Mucosa of stomach (tissue), 1 donor: ENCODE results near the gene IFT88.

Experiments used
- H3K27me3 ChIP-seq: one replicate; pipeline ENCODE4 v1.7.0; 2013; ENCODE audit warnings: mild to moderate bottlenecking, low read length; ENCODE audit not compliant: control insufficient read depth, insufficient read depth
- H3K36me3 ChIP-seq: one replicate; pipeline ENCODE4 v1.7.0; 2013; ENCODE audit warnings: low read length; ENCODE audit not compliant: control insufficient read depth, insufficient read depth
- H3K4me1 ChIP-seq: one replicate; pipeline ENCODE4 v1.7.0; 2013; ENCODE audit warnings: mild to moderate bottlenecking, low read length; ENCODE audit not compliant: control insufficient read depth, insufficient read depth
- H3K4me3 ChIP-seq: one replicate; pipeline ENCODE4 v1.7.0; 2013; ENCODE audit warnings: low read length
- H3K9ac ChIP-seq: one replicate; pipeline ENCODE4 v1.7.0; 2013; ENCODE audit warnings: mild to moderate bottlenecking, low read length, moderate library complexity
- H3K9me3 ChIP-seq: one replicate; pipeline ENCODE4 v1.7.0; 2013; ENCODE audit warnings: mild to moderate bottlenecking, low read length, moderate library complexity; ENCODE audit not compliant: control insufficient read depth
- donor health status: Pancreatic carcinoma.

IFT88 gene, protein sequence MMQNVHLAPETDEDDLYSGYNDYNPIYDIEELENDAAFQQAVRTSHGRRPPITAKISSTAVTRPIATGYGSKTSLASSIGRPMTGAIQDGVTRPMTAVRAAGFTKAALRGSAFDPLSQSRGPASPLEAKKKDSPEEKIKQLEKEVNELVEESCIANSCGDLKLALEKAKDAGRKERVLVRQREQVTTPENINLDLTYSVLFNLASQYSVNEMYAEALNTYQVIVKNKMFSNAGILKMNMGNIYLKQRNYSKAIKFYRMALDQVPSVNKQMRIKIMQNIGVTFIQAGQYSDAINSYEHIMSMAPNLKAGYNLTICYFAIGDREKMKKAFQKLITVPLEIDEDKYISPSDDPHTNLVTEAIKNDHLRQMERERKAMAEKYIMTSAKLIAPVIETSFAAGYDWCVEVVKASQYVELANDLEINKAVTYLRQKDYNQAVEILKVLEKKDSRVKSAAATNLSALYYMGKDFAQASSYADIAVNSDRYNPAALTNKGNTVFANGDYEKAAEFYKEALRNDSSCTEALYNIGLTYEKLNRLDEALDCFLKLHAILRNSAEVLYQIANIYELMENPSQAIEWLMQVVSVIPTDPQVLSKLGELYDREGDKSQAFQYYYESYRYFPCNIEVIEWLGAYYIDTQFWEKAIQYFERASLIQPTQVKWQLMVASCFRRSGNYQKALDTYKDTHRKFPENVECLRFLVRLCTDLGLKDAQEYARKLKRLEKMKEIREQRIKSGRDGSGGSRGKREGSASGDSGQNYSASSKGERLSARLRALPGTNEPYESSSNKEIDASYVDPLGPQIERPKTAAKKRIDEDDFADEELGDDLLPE

DNA sequence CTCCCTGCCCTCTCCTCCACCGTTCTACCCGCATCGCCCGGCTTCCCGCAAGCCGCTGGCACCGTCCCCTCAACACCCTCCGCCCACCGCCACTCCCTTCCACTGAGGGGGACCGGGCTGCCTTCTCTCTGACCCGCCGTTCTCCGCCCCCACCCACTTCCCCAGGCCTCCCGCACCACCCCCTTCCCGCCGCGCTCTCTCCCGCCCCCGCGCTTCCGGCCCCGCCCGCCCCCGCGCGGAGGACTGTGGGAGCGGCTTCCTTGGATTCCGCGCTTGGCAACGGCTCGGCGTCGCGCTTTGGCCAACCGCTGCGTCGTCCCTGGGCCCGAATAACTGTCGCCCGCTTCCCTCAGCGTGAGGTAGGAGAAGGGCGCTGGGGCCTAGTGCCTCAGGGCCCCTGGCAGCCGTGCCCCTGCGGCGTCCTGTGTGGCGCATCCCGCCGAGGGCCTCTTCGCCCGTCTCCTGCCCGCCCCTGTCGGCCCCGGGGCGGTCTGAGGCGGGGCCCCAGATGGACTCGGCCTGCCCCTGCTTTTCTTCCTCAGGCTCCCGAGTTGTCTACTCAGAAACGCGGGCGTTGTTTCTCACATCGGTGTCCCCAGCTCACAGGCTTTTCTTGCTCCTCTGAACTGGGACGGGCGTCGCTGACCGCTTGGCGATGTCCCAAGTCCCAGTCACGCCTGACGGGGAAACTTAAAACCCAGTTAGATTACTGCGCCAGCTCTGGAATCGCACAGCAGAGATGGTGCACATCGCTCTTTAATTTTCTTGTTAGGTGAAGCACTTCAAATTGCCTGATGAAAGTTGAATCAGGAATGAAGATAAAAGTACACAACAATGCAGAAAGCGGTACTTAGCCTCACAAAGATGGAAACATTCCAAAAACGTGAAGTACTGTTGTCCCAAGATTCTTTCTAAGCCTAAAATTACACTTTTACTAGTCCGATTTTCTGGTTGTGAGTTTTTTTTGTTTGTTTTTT lies at the start of gene IFT88:
IFT88 (plus strand) TSS at position 260 of the 977 bp plus-strand sequence. CDS start 7,229 bp downstream, outside the sequence.
- Histone ChIP-seq H3K36me3 (no peaks in the 10 kb centered on the region), H3K27me3 (no peaks in the 10 kb centered on the region), H3K9ac (peak within 1 kb of the TSS; percentile 81), H3K9me3 (no peaks in the 10 kb centered on the region), H3K4me3 (peak within 1 kb of the TSS; percentile 87), H3K4me1 (peaks cover 4% of the 10 kb centered on the region)

DNA sequence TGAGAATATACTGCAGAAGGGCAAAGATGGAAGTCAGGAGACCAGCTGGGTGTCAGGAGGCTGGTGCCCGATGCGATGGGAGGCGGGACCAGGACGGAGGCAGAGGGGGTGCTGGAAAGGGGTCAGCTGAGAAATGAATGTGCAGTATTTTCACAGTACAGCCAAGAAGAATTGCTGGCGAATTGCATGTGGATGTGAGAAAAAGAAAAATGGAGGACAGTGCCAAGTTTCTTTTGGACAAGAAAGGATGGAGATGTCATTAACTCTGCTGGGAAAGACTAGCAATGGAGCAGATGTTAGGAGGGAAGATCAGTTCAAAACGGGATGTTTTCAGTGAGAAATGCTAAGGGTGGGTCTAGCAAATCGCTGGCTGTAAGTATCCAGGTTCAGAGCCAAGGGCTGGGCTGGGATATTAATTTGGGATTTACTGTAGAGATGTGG lies 48.3 kb upstream of the IFT88 start:
- no peak overlapping the region for H3K4me3 ChIP-seq

DNA sequence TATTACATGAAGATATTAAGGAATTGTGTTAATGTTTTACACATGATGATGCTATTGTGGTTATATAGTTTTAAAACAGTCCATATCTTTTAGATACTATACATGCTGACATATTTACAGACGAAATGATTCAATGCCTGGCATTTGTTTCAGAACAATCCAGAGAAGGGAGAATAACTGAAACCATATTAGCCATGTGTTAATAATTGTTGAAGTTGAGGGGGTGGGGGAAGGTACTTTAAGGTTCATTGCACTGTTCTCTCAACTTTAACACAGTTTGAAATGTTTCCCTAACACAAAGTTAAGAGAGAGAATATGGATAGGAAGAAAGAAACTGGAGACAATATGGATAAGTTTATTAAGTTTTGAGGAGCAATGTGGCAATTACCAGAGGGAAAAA lies 47.1 kb upstream of the IFT88 start:
- Histone ChIP-seq H3K9ac (no peak overlapping the region), H3K4me3 (no peak overlapping the region), H3K36me3 (no peaks in the 10 kb centered on the region)

More for the DNA sequence above, 48.3 kb upstream of the IFT88 start:
- Histone ChIP-seq H3K9me3 (no peaks in the 10 kb centered on the region), H3K36me3 (no peaks in the 10 kb centered on the region), H3K27me3 (no peaks in the 10 kb centered on the region), H3K4me1 (peaks cover 6% of the 10 kb centered on the region), H3K9ac (no peak overlapping the region)

DNA sequence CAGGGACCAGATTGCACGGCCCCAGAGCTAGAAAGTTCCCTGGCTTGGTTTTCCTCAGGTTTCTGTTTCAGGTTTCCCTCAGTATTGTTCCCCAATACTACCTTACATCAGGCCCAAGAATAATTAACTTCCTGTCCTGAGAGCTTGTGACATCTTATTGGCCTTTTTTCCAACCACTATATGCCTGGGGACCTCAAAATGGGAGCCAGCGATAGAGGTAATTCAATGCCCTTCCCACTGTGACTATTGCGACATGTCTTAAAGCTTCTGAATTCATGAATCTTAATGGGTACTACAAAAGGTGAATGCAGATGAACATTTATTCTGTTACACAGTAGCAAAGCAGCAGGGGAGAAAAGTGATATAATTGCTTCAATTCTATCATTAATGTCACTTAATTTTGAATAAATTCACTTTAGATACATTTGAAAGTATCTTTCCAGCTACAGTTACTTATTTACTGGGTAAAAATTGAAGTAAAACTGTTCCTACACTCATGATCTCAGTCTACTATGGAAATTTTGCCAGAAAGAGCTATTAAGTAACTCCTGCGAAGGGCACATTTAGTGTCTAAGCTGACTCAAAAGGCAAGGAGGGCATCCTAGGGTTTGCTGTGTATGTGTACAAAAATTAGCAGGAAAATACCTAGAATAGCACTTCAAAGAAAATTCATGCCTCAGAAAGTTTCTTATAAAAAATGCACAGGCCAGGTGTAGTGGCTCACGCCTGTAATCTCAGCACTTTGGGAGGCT lies 45.4 kb upstream of the IFT88 start:
- no peak overlapping the region for H3K9ac ChIP-seq
- H3K4me1 ChIP-seq = peaks cover 18% of the 10 kb centered on the region
- no peak overlapping the region for H3K4me3 ChIP-seq
- H3K9me3 ChIP-seq = no peaks in the 10 kb centered on the region
- no peaks in the 10 kb centered on the region for H3K27me3 ChIP-seq
- no peaks in the 10 kb centered on the region for H3K36me3 ChIP-seq

More for the DNA sequence above, 47.1 kb upstream of the IFT88 start:
- Histone ChIP-seq H3K4me1 (peaks cover 13% of the 10 kb centered on the region), H3K27me3 (no peaks in the 10 kb centered on the region), H3K9me3 (no peaks in the 10 kb centered on the region)

DNA sequence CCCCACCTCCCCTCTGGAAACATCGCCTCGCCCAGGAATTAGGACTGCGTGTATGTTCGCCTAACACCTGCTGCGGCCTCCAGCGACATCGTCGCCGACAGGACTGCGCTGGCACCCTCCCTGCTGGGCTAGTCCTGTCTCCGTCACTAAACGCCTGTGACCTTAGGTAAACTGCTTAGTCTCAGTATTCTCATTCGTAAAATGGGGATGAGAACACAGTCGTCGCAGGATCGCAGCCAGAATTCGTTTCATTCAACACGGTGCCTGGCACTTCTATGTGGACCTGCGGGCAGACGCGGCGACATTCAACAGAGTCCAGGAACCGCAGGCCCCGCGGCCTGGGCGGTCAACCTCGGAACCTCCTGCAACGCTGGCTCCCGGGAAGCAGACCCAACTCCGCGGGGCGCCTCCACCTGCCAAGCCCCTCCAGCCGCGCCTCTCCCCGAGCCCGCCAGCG lies 41.8 kb upstream of the IFT88 start:
- Histone ChIP-seq H3K4me1 (peaks cover 20% of the 10 kb centered on the region), H3K4me3 (peak overlapping the region; percentile 93), H3K9me3 (no peaks in the 10 kb centered on the region), H3K36me3 (no peaks in the 10 kb centered on the region), H3K27me3 (no peaks in the 10 kb centered on the region), H3K9ac (peak overlapping the region; percentile 68)

DNA sequence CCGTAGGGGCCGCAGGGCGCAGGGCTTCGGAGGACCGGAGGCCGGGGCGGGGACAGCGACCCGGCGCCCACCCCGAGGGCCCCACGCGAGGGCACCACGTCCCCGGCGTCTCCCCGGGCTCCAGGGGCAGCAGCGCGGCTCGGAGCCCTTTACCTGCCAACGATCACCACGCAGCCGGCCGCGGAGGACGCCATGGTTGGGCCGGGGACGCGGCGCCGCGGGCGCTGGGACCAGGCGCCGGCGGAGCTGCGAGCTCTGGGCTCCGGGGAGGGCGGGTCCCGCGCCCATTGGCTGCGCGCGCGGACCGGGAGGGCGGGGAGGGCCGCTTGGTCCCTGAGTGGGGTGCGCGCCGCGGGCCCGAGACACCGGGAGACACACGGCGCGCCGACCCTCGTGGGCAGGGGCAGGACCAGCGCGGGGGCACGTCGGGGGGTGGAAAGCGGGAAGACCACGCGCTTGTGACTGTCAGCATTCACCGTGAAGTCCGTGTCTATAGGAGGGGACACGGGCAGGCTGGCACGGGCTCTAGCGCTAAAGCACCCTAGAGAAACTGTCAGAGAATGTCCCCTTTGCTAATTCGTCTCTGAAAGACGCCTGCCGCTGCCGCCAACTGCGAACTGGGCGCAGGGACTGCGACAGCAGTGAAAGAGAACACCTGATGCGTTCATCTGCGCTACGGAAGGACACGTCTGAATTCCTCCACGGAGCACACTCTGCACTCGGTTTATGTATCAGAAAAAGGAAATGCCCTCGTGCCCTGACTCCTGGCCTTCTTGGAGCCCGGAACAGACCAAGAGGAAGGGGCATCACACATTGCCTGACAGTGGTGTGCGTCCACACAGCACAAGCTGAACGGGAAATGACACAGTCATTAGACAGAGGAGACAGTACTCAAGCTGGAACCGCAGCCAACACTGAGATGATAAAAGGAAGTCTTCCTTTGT lies 41.1 kb upstream of the IFT88 start, which contains the start of gene CRYL1:
CRYL1 (minus strand) TSS at position 257 of the 944 bp plus-strand sequence; CDS start at position 194, 63 bp downstream.
- Histone ChIP-seq H3K27me3 (no peaks in the 10 kb centered on the region), H3K36me3 (no peaks in the 10 kb centered on the region), H3K9me3 (no peaks in the 10 kb centered on the region), H3K9ac (peak within 1 kb of the TSS; percentile 68), H3K4me1 (peaks cover 18% of the 10 kb centered on the region), H3K4me3 (peak within 1 kb of the TSS; percentile 93)

DNA sequence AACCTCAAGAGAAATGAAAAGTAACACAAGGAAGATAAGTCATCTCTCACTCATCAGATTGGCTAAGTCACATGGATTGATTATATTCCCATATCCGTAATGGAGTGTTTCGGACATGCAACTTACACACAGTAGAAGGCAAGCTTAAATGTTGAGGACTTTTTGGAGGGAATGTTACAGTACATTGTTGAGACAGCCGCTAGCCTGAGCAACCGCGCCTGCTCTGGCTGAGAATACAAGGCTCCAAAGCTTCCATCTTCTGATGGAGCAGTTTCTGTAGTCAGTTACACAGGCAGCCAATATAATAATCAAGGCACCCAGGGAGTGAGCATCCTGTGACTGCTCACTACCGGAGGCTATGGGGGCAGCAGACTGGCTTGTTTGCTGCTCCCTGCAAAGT lies 40.3 kb upstream of the IFT88 start:
- Histone ChIP-seq H3K9ac (no peak overlapping the region), H3K9me3 (no peaks in the 10 kb centered on the region), H3K4me1 (peaks cover 18% of the 10 kb centered on the region), H3K27me3 (no peaks in the 10 kb centered on the region), H3K4me3 (peak overlapping the region; percentile 93), H3K36me3 (no peaks in the 10 kb centered on the region)

DNA sequence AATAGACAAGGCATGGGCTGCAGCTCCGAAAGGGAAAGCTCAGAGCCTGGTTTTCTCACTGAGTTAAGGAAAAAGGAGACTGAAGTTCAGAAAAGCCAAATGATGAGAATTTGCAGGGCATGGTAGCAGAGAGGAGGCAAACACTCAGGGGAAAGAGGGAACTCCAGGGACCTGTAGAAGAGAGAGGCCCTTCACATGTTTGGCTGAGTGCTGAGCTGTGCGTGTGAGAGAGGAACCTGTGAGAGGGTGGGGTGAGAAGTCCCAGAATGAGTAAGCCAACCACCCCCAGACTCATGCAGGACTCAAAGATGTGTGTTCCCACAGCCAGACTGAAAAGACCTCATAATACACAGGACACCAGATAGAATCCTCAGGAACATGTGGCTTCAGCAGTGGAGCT lies 38.5 kb upstream of the IFT88 start:
- no peak overlapping the region for H3K4me3 ChIP-seq
- H3K36me3 ChIP-seq = no peaks in the 10 kb centered on the region
- H3K27me3 ChIP-seq = no peaks in the 10 kb centered on the region
- no peak overlapping the region for H3K9ac ChIP-seq
- no peaks in the 10 kb centered on the region for H3K9me3 ChIP-seq
- peaks cover 18% of the 10 kb centered on the region for H3K4me1 ChIP-seq

DNA sequence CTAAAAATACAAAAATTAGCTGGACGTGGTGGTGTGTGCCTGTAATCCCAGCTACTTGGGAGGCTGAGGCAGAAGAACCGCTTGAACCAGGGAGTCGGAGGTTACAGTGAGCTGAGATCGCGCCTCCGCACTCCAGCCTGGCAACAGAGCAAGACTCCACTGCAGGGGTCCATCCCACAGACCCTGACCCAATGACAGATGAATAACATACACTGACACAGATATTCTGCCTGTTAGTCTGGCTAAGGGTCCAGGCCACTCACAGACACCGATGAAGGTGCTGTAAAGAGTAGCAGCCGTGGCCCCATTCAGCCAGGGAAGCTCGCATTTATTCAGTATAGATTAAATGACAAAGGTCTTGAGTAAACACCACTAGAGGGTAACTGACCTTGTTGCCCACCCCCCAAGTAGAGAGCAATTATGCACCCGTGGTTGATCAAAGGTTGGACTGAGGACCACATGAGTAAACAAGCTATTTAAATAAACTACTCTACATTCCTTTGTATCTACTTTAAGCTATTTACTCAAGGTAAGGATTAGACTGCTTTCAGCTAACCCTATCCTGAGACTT lies 32.8 kb upstream of the IFT88 start:
- Histone ChIP-seq H3K9me3 (no peaks in the 10 kb centered on the region), H3K27me3 (no peaks in the 10 kb centered on the region), H3K4me3 (no peak overlapping the region)

DNA sequence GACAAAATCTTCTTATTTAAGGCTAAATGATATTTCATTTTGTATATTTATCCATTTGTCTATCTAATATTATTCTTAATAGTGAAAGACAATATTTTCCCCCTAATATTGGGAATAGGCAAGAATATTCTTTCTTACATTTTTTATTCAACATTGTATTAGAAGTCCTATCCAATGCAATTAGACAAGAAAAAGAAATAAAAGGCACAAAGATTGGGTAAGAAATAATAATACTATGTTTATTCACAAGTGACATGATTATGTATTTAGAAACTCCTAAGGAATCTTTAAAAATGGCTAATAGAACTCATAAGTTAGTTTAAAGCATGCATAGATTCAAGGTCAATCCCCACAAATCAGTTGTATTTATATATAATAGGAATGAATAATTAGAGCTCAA lies 30.0 kb upstream of the IFT88 start:
- no peaks in the 10 kb centered on the region for H3K9me3 ChIP-seq
- H3K4me1 ChIP-seq = no peaks in the 10 kb centered on the region
- no peaks in the 10 kb centered on the region for H3K27me3 ChIP-seq

More for the DNA sequence above, 32.8 kb upstream of the IFT88 start:
- no peak overlapping the region for H3K9ac ChIP-seq
- no peaks in the 10 kb centered on the region for H3K36me3 ChIP-seq
- no peaks in the 10 kb centered on the region for H3K4me1 ChIP-seq

More for the DNA sequence above, 30.0 kb upstream of the IFT88 start:
- no peak overlapping the region for H3K9ac ChIP-seq
- no peak overlapping the region for H3K4me3 ChIP-seq
- H3K36me3 ChIP-seq = no peaks in the 10 kb centered on the region
